HepG2 (cell line): ENCODE measurements around the gene SERINC1. TPM values are rescaled to one million over a fixed set of nuclear protein-coding genes. Genes with fewer than 3 reads are reported as not detected.

Experiments
- ATF7-NPFF ChIP-seq: sonication (generic); formaldehyde crosslinking; IDR thresholded peaks from 2 replicates; pipeline ENCODE4 v1.8.1; 2023; ENCODE audit warnings: mild to moderate bottlenecking, low read depth, missing genetic modification reagents, moderate library complexity
- BRD4 ChIP-seq: sonication (generic); formaldehyde crosslinking; IDR thresholded peaks from 2 replicates; pipeline ENCODE4 v1.4.0; 2020; ENCODE audit warnings: missing genetic modification reagents
- EZH2 ChIP-seq: conservative IDR thresholded peaks from 2 replicates; pipeline ENCODE4 v1.6.1; 2012; ENCODE audit warnings: mild to moderate bottlenecking, low read depth, low read length, moderate library complexity
- JARID2 ChIP-seq: sonication (generic); formaldehyde crosslinking; IDR thresholded peaks from 2 replicates; pipeline ENCODE4 v1.8.1; 2023; ENCODE audit warnings: missing genetic modification reagents, inconsistent platforms; ENCODE audit not compliant: insufficient replicate concordance
- MIER3 ChIP-seq: IDR thresholded peaks from 2 replicates; pipeline ENCODE4 v1.6.1; 2016; ENCODE audit warnings: missing compliant biosample characterization, borderline replicate concordance
- NRL ChIP-seq: sonication (generic); formaldehyde crosslinking; IDR thresholded peaks from 2 replicates; pipeline ENCODE4 v1.5.0; 2020; ENCODE audit warnings: missing genetic modification reagents, mild to moderate bottlenecking, moderate library complexity, borderline replicate concordance
- PAXIP1 ChIP-seq: sonication (generic); formaldehyde crosslinking; conservative IDR thresholded peaks from 2 replicates; pipeline ENCODE4 v1.4.0; 2020; ENCODE audit warnings: mild to moderate bottlenecking, missing genetic modification reagents, moderate library complexity
- RORA ChIP-seq: sonication (generic); formaldehyde crosslinking; IDR thresholded peaks from 2 replicates; pipeline ENCODE4 v1.5.0; 2020; ENCODE audit warnings: mild to moderate bottlenecking, missing genetic modification reagents, moderate library complexity
- TRIM24 ChIP-seq: sonication (generic); formaldehyde crosslinking; IDR thresholded peaks from 2 replicates; pipeline ENCODE4 v1.8.0; 2022; ENCODE audit warnings: mild to moderate bottlenecking, missing genetic modification reagents
- polyA plus RNA-seq, 8 experiments: library from polyadenylated mRNA; depleted of rRNA in 3 of 8; stranded (reverse) in 7 of 8; unstranded in 1 of 8; fragments of >200 nt; fragmentation: Illumina TruSeq in 4 of 8; extraction: Trizol in 4 of 8; gene quantifications; 2 replicates each; pipeline versions ENCODE4 v1.2.1 to v1.2.3, GENCODE V29; 2011 to 2016; ENCODE audit warnings: low read depth in 4 of 8, missing spikeins in 1 of 8, mixed read lengths in 1 of 8; ENCODE audit not compliant: insufficient read depth in 1 of 8
- total RNA-seq, 5 experiments: library from RNA; depleted of rRNA; stranded (reverse); fragments of >200 nt; fragmentation: Illumina TruSeq; extraction: Trizol; gene quantifications; 2 replicates each; pipeline ENCODE4 v1.2.3, GENCODE V29; 2016; ENCODE audit warnings: low read depth in 1 of 5
- TF ChIP-seq, protein P1 (sequence below): sonication (generic); formaldehyde crosslinking; IDR thresholded peaks from 2 replicates; pipeline ENCODE4 v1.9.0; 2021; ENCODE audit warnings: missing genetic modification reagents, borderline replicate concordance
- TF ChIP-seq, protein P2 (sequence below): sonication (generic); formaldehyde crosslinking; IDR thresholded peaks from 2 replicates; pipeline ENCODE4 v1.4.0; 2020; ENCODE audit warnings: mild to moderate bottlenecking, missing genetic modification reagents
- TF ChIP-seq, protein P3 (sequence below): sonication (generic); formaldehyde crosslinking; IDR thresholded peaks from 2 replicates; pipeline ENCODE4 v1.4.0; 2020; ENCODE audit warnings: missing genetic modification reagents, low read depth, mild to moderate bottlenecking, borderline replicate concordance

The SERINC1 gene
- total and polyA plus RNA-seq, 2 of the 13 experiments (the other 11 are each of a cell fraction or from before 2014, with no cell fraction given), result 93.5 to 112 TPM

DNA sequence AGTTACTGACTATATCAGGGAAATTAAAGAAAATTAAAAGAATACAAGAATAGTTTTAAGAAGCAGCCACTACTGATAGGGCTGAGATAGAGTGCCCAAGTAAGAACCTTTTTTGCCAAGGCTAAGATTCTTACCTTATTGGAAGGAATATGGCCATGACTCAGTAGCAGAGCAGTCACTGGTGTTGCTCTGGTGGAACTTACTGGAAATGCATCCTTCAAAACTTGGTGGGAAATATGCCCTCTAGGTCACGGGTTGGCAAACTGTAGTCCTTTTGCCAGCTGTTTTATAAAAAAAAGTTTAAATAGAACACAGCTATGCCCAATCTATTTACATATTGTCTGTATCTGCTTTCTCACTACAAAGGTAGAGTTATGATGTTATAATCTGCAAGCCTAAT is 66.2 kb downstream of the SERINC1 start (continued):
- TF ChIP-seq, protein P1, sequence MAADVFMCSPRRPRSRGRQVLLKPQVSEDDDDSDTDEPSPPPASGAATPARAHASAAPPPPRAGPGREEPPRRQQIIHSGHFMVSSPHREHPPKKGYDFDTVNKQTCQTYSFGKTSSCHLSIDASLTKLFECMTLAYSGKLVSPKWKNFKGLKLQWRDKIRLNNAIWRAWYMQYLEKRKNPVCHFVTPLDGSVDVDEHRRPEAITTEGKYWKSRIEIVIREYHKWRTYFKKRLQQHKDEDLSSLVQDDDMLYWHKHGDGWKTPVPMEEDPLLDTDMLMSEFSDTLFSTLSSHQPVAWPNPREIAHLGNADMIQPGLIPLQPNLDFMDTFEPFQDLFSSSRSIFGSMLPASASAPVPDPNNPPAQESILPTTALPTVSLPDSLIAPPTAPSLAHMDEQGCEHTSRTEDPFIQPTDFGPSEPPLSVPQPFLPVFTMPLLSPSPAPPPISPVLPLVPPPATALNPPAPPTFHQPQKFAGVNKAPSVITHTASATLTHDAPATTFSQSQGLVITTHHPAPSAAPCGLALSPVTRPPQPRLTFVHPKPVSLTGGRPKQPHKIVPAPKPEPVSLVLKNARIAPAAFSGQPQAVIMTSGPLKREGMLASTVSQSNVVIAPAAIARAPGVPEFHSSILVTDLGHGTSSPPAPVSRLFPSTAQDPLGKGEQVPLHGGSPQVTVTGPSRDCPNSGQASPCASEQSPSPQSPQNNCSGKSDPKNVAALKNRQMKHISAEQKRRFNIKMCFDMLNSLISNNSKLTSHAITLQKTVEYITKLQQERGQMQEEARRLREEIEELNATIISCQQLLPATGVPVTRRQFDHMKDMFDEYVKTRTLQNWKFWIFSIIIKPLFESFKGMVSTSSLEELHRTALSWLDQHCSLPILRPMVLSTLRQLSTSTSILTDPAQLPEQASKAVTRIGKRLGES (CRISPR knock-in tag), result no peak
- TF ChIP-seq MIER3 (CRISPR knock-in tag), result no peak
- TF ChIP-seq TRIM24, result no peak
- no peak for TF ChIP-seq JARID2 (CRISPR knock-in tag)
- no peak for TF ChIP-seq EZH2
- no peak for TF ChIP-seq NRL (CRISPR knock-in tag)
- no peak for TF ChIP-seq PAXIP1 (CRISPR knock-in tag)
- TF ChIP-seq, protein P2, sequence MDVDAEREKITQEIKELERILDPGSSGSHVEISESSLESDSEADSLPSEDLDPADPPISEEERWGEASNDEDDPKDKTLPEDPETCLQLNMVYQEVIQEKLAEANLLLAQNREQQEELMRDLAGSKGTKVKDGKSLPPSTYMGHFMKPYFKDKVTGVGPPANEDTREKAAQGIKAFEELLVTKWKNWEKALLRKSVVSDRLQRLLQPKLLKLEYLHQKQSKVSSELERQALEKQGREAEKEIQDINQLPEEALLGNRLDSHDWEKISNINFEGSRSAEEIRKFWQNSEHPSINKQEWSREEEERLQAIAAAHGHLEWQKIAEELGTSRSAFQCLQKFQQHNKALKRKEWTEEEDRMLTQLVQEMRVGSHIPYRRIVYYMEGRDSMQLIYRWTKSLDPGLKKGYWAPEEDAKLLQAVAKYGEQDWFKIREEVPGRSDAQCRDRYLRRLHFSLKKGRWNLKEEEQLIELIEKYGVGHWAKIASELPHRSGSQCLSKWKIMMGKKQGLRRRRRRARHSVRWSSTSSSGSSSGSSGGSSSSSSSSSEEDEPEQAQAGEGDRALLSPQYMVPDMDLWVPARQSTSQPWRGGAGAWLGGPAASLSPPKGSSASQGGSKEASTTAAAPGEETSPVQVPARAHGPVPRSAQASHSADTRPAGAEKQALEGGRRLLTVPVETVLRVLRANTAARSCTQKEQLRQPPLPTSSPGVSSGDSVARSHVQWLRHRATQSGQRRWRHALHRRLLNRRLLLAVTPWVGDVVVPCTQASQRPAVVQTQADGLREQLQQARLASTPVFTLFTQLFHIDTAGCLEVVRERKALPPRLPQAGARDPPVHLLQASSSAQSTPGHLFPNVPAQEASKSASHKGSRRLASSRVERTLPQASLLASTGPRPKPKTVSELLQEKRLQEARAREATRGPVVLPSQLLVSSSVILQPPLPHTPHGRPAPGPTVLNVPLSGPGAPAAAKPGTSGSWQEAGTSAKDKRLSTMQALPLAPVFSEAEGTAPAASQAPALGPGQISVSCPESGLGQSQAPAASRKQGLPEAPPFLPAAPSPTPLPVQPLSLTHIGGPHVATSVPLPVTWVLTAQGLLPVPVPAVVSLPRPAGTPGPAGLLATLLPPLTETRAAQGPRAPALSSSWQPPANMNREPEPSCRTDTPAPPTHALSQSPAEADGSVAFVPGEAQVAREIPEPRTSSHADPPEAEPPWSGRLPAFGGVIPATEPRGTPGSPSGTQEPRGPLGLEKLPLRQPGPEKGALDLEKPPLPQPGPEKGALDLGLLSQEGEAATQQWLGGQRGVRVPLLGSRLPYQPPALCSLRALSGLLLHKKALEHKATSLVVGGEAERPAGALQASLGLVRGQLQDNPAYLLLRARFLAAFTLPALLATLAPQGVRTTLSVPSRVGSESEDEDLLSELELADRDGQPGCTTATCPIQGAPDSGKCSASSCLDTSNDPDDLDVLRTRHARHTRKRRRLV (CRISPR knock-in tag), result no peak
- no peak for TF ChIP-seq ATF7-NPFF (CRISPR knock-in tag)
- no peak for TF ChIP-seq RORA
- TF ChIP-seq BRD4 (CRISPR knock-in tag), result no peak
- TF ChIP-seq, protein P3, sequence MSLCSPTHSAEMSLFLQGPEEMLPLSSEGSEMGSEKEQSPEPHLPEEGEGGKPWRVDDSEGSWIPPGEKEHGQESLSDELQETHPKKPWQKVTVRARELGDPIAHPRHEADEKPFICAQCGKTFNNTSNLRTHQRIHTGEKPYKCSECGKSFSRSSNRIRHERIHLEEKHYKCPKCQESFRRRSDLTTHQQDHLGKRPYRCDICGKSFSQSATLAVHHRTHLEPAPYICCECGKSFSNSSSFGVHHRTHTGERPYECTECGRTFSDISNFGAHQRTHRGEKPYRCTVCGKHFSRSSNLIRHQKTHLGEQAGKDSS (CRISPR knock-in tag), result no peak
